OCI-LY1 (cell line): ENCODE results near the gene CAV3.

Experiments used
- CTCF ChIP-seq: fragments of 200-600 bp; sonication (generic), shearing (Covaris generic); IDR thresholded peaks from 2 replicates; pipeline ENCODE4 v1.5.1; 2017; ENCODE audit warnings: mild to moderate bottlenecking, antibody characterized with exemption, low read length, moderate library complexity, mixed read lengths
- EZH2 ChIP-seq: fragments of 200-600 bp; sonication (generic), shearing (Covaris generic); IDR thresholded peaks from 2 replicates; pipeline ENCODE4 v1.8.0; 2017; ENCODE audit warnings: borderline replicate concordance, mixed run types, mild to moderate bottlenecking, antibody characterized with exemption, low read length, moderate library complexity, mixed read lengths

- peak; percentile 63 for TF ChIP-seq CTCF
- TF ChIP-seq EZH2, result no peak
These were observed 19.5 kb upstream of the CAV3 start for GRCh38 chr3:8713901-8714759.
